Measurements from ENCODE around the gene SLC39A3. TPM values are rescaled to one million over a fixed set of nuclear protein-coding genes. Genes with fewer than 3 reads are reported as not detected.

SLC39A3 gene
- total and polyA plus RNA-seq, 2 of the 8 experiments (the other 6 are each of a cell fraction or from before 2014, with no cell fraction given) = 33.0 to 52.9 TPM

GRCh38 chr19:2783781-2784145, 43.9 kb upstream of the SLC39A3 start:
- Histone ChIP-seq H3K4me2 (ENCODE audit: insufficient read depth in 1 of 2, low read depth in 2 of 2, low read length in 2 of 2) (peak overlapping the region; percentile 58 to 75), H2BK12ac (ENCODE audit: low read depth, low read length) (peak overlapping the region; percentile 18), H3K9me3 (ENCODE audit: insufficient read depth in 2 of 2, low read depth in 1 of 2, low read length in 1 of 2) (no peaks in the 10 kb centered on the region), H3K36me3 (ENCODE audit: control insufficient read depth in 2 of 4, insufficient read depth in 4 of 4, low read length in 3 of 4) (peaks cover 0 to 8% (median under 1%) of the 10 kb centered on the region in 4 experiments; a peak in 1 of 8 replicates), H3K4me1 (replicated peaks in 1 of 4; ENCODE audit: control insufficient read depth in 3 of 4, insufficient read depth in 4 of 4, low read length in 3 of 4) (peaks cover 0 to 6% (median 2%) of the 10 kb centered on the region in 4 experiments; a peak in 4 of 7 replicates), H2BK15ac (ENCODE audit: low read length) (no peak overlapping the region), H2AFZ (ENCODE audit: low read length) (peak overlapping the region; percentile 25; the same call in 1 of the 2 replicates), H2BK5ac (ENCODE audit: low read depth, low read length) (no peak overlapping the region), H4K91ac (replicated peaks; ENCODE audit: insufficient read length, low read length) (no peak overlapping the region), H3K14ac (ENCODE audit: insufficient read length) (no peak overlapping the region), H3K4me3 (ENCODE audit: extremely low read depth in 1 of 4, insufficient read depth in 2 of 4, low read depth in 3 of 4, low read length in 4 of 4) (peak overlapping the region in 1 of 4 experiments; percentile 88; a peak in 2 of 8 replicates), H3K23me2 (ENCODE audit: low read depth, low read length) (peaks cover 10% of the 10 kb centered on the region), H3K27me3 (replicated peaks in 1 of 4; ENCODE audit: control insufficient read depth in 3 of 4, extremely low read depth in 1 of 4, insufficient read depth in 3 of 4, low read length in 3 of 4) (no peaks in the 10 kb centered on the region), H4K8ac (ENCODE audit: extremely low read depth, insufficient read depth, low read length) (no peak overlapping the region), H3K56ac (replicated peaks; ENCODE audit: insufficient read length, low read depth, low read length) (no peak overlapping the region), H2BK20ac (ENCODE audit: low read length) (no peak overlapping the region), H3K23ac (ENCODE audit: insufficient read length) (no peak overlapping the region), H3K79me1 (ENCODE audit: low read depth, low read length) (peaks cover 11% of the 10 kb centered on the region; the same call in 1 of the 2 replicates), H4K5ac (ENCODE audit: insufficient read length, low read depth, low read length) (no peak overlapping the region), H4K20me1 (replicated peaks in 1 of 2; ENCODE audit: control insufficient read depth in 1 of 2, insufficient read depth in 2 of 2, low read length in 2 of 2) (peaks cover 7 to 28% of the 10 kb centered on the region in 2 experiments), H3K4ac (replicated peaks; ENCODE audit: insufficient read length, low read depth, low read length) (no peak overlapping the region), H2AK5ac (ENCODE audit: low read depth, low read length) (no peak overlapping the region), H3K27ac (ENCODE audit: low read depth, low read length) (peak overlapping the region; percentile 4; the same call in 1 of the 2 replicates), H3K9ac (replicated peaks in 1 of 4; ENCODE audit: extremely low read depth in 1 of 4, low read depth in 3 of 4, low read length in 3 of 4) (peak overlapping the region in 1 of 4 experiments; percentile 40; a peak in 1 of 7 replicates), H2BK120ac (replicated peaks; ENCODE audit: low read depth, low read length) (no peak overlapping the region), H3K79me2 (ENCODE audit: control insufficient read depth in 1 of 2, insufficient read depth in 2 of 2, low read length in 2 of 2) (peaks cover 45 to 74% of the 10 kb centered on the region in 2 experiments), H3K18ac (ENCODE audit: extremely low read depth, low read length) (no peak overlapping the region)
- no peak for DNase-seq (ENCODE audit: low read depth in 1 of 2, low spot score in 2 of 2)
- no peak for FAIRE-seq
- POLR2A ChIA-PET (ENCODE audit: partially characterized antibody) = interaction anchor here (0.6 to 1.8 kb wide), 5 partner anchors 15 to 357 kb away, joined by 3 to 7 read pairs (median 4); partner anchors contain the start of genes GADD45B and TIMM13
- 73% methylated on average over 7 of the region's 7 CpGs; no CpG with 5 or more reads in 1 of the 2 experiments for WGBS, 2 experiments (ENCODE audit: extremely low coverage in 1 of 2, insufficient coverage in 1 of 2, insufficient read length in 1 of 2, insufficient replicate concordance in 2 of 2, low coverage in 1 of 2, low lambda C conversion rate in 2 of 2, missing lambda C conversion rate in 1 of 2)
- CTCF ChIA-PET (ENCODE audit: partially characterized antibody) = interaction anchor here (0.6 to 0.7 kb wide), 2 partner anchors 38 to 145 kb away, joined by 3 to 4 read pairs; no protein-coding TSS in a partner anchor
- TF ChIP-seq YY1 (IDR thresholded peaks at IDR 0.05; ENCODE audit: low read depth, low read length) = no peak
- no peak for TF ChIP-seq HDAC2 (IDR thresholded peaks at IDR 0.05; ENCODE audit: borderline replicate concordance in 1 of 2, low read depth in 2 of 2, low read length in 2 of 2)
- TF ChIP-seq TCF12 (IDR thresholded peaks at IDR 0.05; ENCODE audit: low read depth, low read length) = no peak
- no peak for TF ChIP-seq TAF1 (IDR thresholded peaks at IDR 0.05; ENCODE audit: low read depth, low read length)
- TF ChIP-seq EP300 (IDR thresholded peaks at IDR 0.05; ENCODE audit: borderline replicate concordance in 1 of 2, low read depth in 2 of 2, low read length in 2 of 2) = no peak
- no peak for TF ChIP-seq KDM5A (IDR thresholded peaks at IDR 0.05; ENCODE audit: low read length)
- no peak for TF ChIP-seq SIRT6 (IDR thresholded peaks at IDR 0.05; ENCODE audit: low read length)
- TF ChIP-seq SAP30 (IDR thresholded peaks at IDR 0.05; ENCODE audit: insufficient read depth, insufficient replicate concordance, low read length) = no peak
- TF ChIP-seq KDM1A (IDR thresholded peaks at IDR 0.05; ENCODE audit: borderline replicate concordance, low read length) = no peak
- no peak for TF ChIP-seq ATF3 (IDR thresholded peaks at IDR 0.05; ENCODE audit: insufficient read depth, low read depth, low read length)
- TF ChIP-seq RFX5 (IDR thresholded peaks at IDR 0.05; ENCODE audit: borderline replicate concordance, low read depth, low read length) = no peak

Measured in H1 (cell line).